Neural progenitor cell (in vitro differentiated cells): ENCODE results near the gene ULBP2. TPM values are rescaled to one million over a fixed set of nuclear protein-coding genes. Genes with fewer than 3 reads are reported as not detected.
"Not testable (repeated sequence)": the region's sequence is repeated elsewhere in the genome, so short reads cannot be mapped to it uniquely, and the experiment has no call there.

Source experiments
- DNase-seq: peaks from one replicate; pipeline ENCODE4 v3.0.0-alpha.2; 2016; ENCODE audit warnings: low spot score
- H2AFZ ChIP-seq: fragments of 200-600 bp; sonication (generic); replicated peaks from 2 replicates; pipeline ENCODE4 v1.6.1; 2016; ENCODE audit warnings: antibody characterized with exemption
- H3F3A ChIP-seq: fragments of 200-600 bp; sonication (generic); 2 replicates; pipeline ENCODE4 v1.6.1; 2016; ENCODE audit warnings: antibody characterized with exemption, low read depth
- H3K27ac ChIP-seq: fragments of 200-600 bp; sonication (generic); 2 replicates; pipeline ENCODE4 v1.5.1; 2016; ENCODE audit warnings: mild to moderate bottlenecking
- H3K27me3 ChIP-seq: fragments of 200-600 bp; sonication (generic); 2 replicates; pipeline ENCODE4 v1.6.1; 2016; ENCODE audit warnings: mild to moderate bottlenecking, moderate library complexity
- H3K36me3 ChIP-seq: fragments of 200-600 bp; sonication (generic); 2 replicates; pipeline ENCODE4 v1.5.1; 2016
- H3K4me1 ChIP-seq: fragments of 200-600 bp; sonication (generic); 2 replicates; pipeline ENCODE4 v1.6.1; 2016; ENCODE audit warnings: mixed run types
- H3K4me2 ChIP-seq: fragments of 200-600 bp; sonication (generic); 2 replicates; pipeline ENCODE4 v1.6.1; 2016
- H3K4me3 ChIP-seq: fragments of 200-600 bp; sonication (generic); 2 replicates; pipeline ENCODE4 v1.5.1; 2016
- H3K79me2 ChIP-seq: fragments of 200-600 bp; sonication (generic); 2 replicates; pipeline ENCODE4 v1.6.1; 2016; ENCODE audit warnings: low read depth
- H3K9ac ChIP-seq: fragments of 200-600 bp; sonication (generic); 2 replicates; pipeline ENCODE4 v1.6.1; 2016
- H3K9me3 ChIP-seq: fragments of 200-600 bp; sonication (generic); 2 replicates; pipeline ENCODE4 v1.5.1; 2016; ENCODE audit warnings: low read depth
- H4K20me1 ChIP-seq: fragments of 200-600 bp; sonication (generic); 2 replicates; pipeline ENCODE4 v1.6.1; 2016; ENCODE audit warnings: low read depth
- H3K27ac Mint-ChIP-seq: 3 replicates; pipeline ENCODE4 v1.8.0; 2021; ENCODE audit warnings: mixed read lengths
- H3K27me3 Mint-ChIP-seq: 2 replicates; pipeline ENCODE4 v1.8.0; 2022; ENCODE audit warnings: low read depth, mild to moderate bottlenecking, inconsistent platforms, moderate library complexity, mixed read lengths; ENCODE audit not compliant: insufficient read depth
- H3K36me3 Mint-ChIP-seq: 3 replicates; pipeline ENCODE4 v1.8.0; 2021; ENCODE audit warnings: mixed read lengths
- H3K4me1 Mint-ChIP-seq: 3 replicates; pipeline ENCODE4 v1.8.0; 2021; ENCODE audit warnings: mixed read lengths
- H3K4me3 Mint-ChIP-seq: 3 replicates; pipeline ENCODE4 v1.8.0; 2021; ENCODE audit warnings: mild to moderate bottlenecking, moderate library complexity, mixed read lengths
- H3K9me3 Mint-ChIP-seq: 3 replicates; pipeline ENCODE4 v1.8.0; 2020; ENCODE audit warnings: mixed read lengths
- CTCF ChIP-seq: fragments of 200-600 bp; sonication (generic); IDR thresholded peaks from 2 replicates; pipeline ENCODE4 v1.5.1; 2017; ENCODE audit warnings: antibody characterized with exemption, mild to moderate bottlenecking
- EZH2 ChIP-seq: fragments of 200-600 bp; sonication (generic); IDR thresholded peaks from 2 replicates; pipeline ENCODE4 v1.6.1; 2017; ENCODE audit warnings: antibody characterized with exemption, mild to moderate bottlenecking, moderate library complexity
- EZH2phosphoT487 ChIP-seq: fragments of 200-600 bp; sonication (generic); IDR thresholded peaks from 2 replicates; pipeline ENCODE4 v1.6.1; 2017; ENCODE audit warnings: antibody characterized with exemption
- total RNA-seq: library from RNA; depleted of rRNA; stranded (reverse); fragments of >200 nt; gene quantifications from 2 replicates; pipeline ENCODE4 v1.2.3, GENCODE V29; 2015; ENCODE audit warnings: low replicate concordance

Gene ULBP2
- total RNA-seq, 1 donor from 2014 or later = not detected

GRCh38 chr6:149907317-149907716, 34.5 kb upstream of the ULBP2 start:
- H3K4me3 ChIP-seq = no peak overlapping the region
- no peaks in the 10 kb centered on the region for H3K4me1 ChIP-seq
- H4K20me1 ChIP-seq = no peaks in the 10 kb centered on the region
- H3K9ac ChIP-seq = no peak overlapping the region
- Mint-ChIP-seq H3K4me1 (no peaks in the 10 kb centered on the region), H3K4me3 (no peak overlapping the region), H3K27ac (no peak overlapping the region), H3K9me3 (peaks cover 17% of the 10 kb centered on the region), H3K27me3 (peaks cover 13% of the 10 kb centered on the region), H3K36me3 (peaks cover 3% of the 10 kb centered on the region)
- no peak overlapping the region for H3K27ac ChIP-seq
- no peaks in the 10 kb centered on the region for H3K79me2 ChIP-seq
- H3F3A ChIP-seq = no peaks in the 10 kb centered on the region
- no peaks in the 10 kb centered on the region for H3K36me3 ChIP-seq
- no peak overlapping the region for H2AFZ ChIP-seq
- H3K4me2 ChIP-seq = no peak overlapping the region
- DNase-seq = no peak
- TF ChIP-seq EZH2 (no peak), CTCF (no peak), EZH2phosphoT487 (no peak)
- H3K27me3 ChIP-seq = peaks cover 9% of the 10 kb centered on the region
- no peaks in the 10 kb centered on the region for H3K9me3 ChIP-seq

DNA sequence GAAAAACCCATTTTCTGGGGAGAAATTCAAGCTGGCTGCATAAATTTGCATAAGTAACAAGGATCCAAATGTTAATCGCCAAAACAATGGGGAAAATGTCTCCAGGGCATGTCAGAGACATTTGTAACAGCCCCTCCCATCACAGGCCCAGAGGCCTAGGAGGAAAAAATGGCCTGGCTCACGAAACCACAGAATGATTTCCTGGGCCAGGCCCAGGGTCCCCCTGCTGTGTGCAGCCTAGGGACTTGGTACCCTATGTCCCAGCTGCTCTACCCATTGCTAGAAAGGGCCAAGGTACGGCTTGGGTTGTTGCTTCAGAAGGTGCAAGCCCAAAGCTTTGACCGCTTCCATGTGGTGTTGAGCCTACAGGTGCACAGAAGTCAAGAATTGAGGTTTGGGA, 33.3 kb upstream of the ULBP2 start:
- H3K79me2 ChIP-seq, H3K27ac ChIP-seq, H3K4me3 ChIP-seq, H3K36me3 Mint-ChIP-seq, H4K20me1 ChIP-seq, H3K9me3 ChIP-seq, H3F3A ChIP-seq, H3K4me2 ChIP-seq, H3K36me3 ChIP-seq, DNase-seq, H3K4me1 ChIP-seq, H3K4me3 Mint-ChIP-seq, H2AFZ ChIP-seq, H3K27ac Mint-ChIP-seq, H3K4me1 Mint-ChIP-seq, H3K9ac ChIP-seq: not testable (repeated sequence)
- peaks cover 15% of the 10 kb centered on the region for H3K27me3 Mint-ChIP-seq
- peaks cover 17% of the 10 kb centered on the region for H3K27me3 ChIP-seq
- peaks cover 17% of the 10 kb centered on the region for H3K9me3 Mint-ChIP-seq

- Histone ChIP-seq H3K27ac (no peak overlapping the region), H3K4me2 (no peak overlapping the region), H3K79me2 (no peaks in the 10 kb centered on the region), H2AFZ (no peak overlapping the region), H3K9ac (no peak overlapping the region), H3K9me3 (no peaks in the 10 kb centered on the region), H3K27me3 (peaks cover 30% of the 10 kb centered on the region), H3K4me3 (no peak overlapping the region), H3K36me3 (no peaks in the 10 kb centered on the region), H4K20me1 (no peaks in the 10 kb centered on the region), H3K4me1 (no peaks in the 10 kb centered on the region), H3F3A (no peaks in the 10 kb centered on the region)
- Mint-ChIP-seq H3K27me3 (peaks cover 12% of the 10 kb centered on the region), H3K27ac (no peak overlapping the region), H3K4me3 (no peak overlapping the region), H3K9me3 (peaks cover 17% of the 10 kb centered on the region), H3K4me1 (no peaks in the 10 kb centered on the region), H3K36me3 (peaks cover 3% of the 10 kb centered on the region)
- no peak for DNase-seq
- no peak for TF ChIP-seq EZH2phosphoT487
- no peak for TF ChIP-seq EZH2
- no peak for TF ChIP-seq CTCF
Measured at GRCh38 chr6:149909701-149910470, 31.9 kb upstream of the ULBP2 start.

DNA sequence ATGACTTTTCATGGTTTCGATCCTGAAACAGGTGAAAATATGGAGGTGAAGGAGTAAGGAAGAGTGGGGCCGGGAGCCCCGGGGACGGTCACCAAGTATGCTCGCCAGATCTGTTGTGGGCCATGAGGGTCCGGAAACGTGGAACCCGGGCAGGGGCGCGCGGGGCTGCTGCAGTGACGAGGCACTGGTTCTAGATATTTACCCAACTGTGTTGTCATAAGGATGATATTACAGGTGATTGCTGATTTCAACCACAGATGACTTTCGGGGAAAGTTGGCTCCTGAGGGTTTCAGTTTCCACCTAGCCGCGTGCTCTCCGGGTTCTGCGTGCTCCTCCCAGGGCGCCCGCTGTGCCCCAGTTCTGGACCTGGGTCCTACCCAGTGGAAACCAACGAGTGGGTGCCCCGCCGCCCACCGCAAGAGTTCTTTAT, 31.1 kb upstream of the ULBP2 start:
- Histone ChIP-seq H3K27ac (no peak overlapping the region), H3K79me2 (no peaks in the 10 kb centered on the region), H3K4me1 (no peaks in the 10 kb centered on the region), H3K9ac (no peak overlapping the region), H3K9me3 (no peaks in the 10 kb centered on the region), H3F3A (no peaks in the 10 kb centered on the region), H3K4me2 (no peak overlapping the region), H3K4me3 (no peak overlapping the region), H2AFZ (no peak overlapping the region), H4K20me1 (no peaks in the 10 kb centered on the region), H3K36me3 (no peaks in the 10 kb centered on the region), H3K27me3 (peaks cover 30% of the 10 kb centered on the region)
- peaks cover 11% of the 10 kb centered on the region for H3K27me3 Mint-ChIP-seq
- peaks cover 3% of the 10 kb centered on the region for H3K36me3 Mint-ChIP-seq
- TF ChIP-seq CTCF = no peak
- no peak for TF ChIP-seq EZH2
- TF ChIP-seq EZH2phosphoT487 = no peak
- H3K9me3 Mint-ChIP-seq = peaks cover 17% of the 10 kb centered on the region
- no peaks in the 10 kb centered on the region for H3K4me1 Mint-ChIP-seq
- DNase-seq = no peak
- H3K27ac Mint-ChIP-seq = no peak overlapping the region
- H3K4me3 Mint-ChIP-seq = no peak overlapping the region

- not testable (repeated sequence) for H3K4me2 ChIP-seq, H3F3A ChIP-seq, H3K36me3 ChIP-seq, H3K4me3 Mint-ChIP-seq, H3K4me1 ChIP-seq, H3K79me2 ChIP-seq, H3K36me3 Mint-ChIP-seq, H3K4me3 ChIP-seq, H2AFZ ChIP-seq, H3K9ac ChIP-seq, H3K27ac Mint-ChIP-seq, DNase-seq, H3K27ac ChIP-seq, H4K20me1 ChIP-seq, H3K4me1 Mint-ChIP-seq, H3K9me3 ChIP-seq
- H3K9me3 Mint-ChIP-seq = peaks cover 14% of the 10 kb centered on the region
- peaks cover 13% of the 10 kb centered on the region for H3K27me3 Mint-ChIP-seq
- H3K27me3 ChIP-seq = peaks cover 37% of the 10 kb centered on the region
Measured at GRCh38 chr6:149912680-149913079, 29.1 kb upstream of the ULBP2 start.
